Germinal center (tissue), 1 donor: ENCODE measurements around the gene UNC13C.
"Not testable (repeated sequence)": the region's sequence is repeated elsewhere in the genome, so short reads cannot be mapped to it uniquely, and the experiment has no call there.

Experiments
- DNase-seq: peaks from one replicate; pipeline ENCODE4 v3.0.0; 2012; ENCODE audit warnings: mixed read lengths, low spot score

The UNC13C gene

DNA sequence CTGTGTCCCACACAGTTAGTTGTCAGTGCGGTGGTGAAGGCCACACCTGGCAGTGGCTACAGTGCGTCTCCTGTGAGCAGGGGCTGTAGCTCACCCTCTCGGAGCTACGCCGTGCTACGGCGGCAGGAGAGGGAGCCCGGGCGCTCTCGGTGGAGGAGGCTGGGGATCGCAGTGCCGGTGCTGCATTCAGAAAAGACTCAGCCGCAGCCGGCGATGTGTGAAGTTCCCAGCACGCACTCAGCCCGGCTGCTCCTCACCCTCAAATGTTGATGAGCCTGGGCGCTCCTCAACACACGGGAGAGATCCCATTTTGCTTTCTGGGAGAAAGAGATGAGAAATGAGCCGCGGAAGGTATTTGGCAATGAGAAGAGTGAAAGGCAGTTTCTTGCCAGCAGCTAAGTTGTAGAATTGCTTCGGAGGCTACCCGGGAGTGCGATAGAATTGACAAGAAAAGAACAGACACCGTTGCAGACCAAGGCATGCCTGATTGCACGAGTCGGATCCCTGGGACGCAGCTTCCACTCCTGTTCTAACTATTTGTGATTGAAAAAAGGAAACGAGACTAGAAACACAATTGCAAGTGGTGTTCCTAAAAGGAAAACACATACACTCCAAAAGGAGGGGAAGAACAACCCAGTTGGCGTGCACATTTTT, at the start of gene UNC13C:
Gene UNC13C (plus strand): TSS at position 189 of the 654 bp plus-strand sequence. CDS start 34,463 bp downstream, outside the sequence.
- DNase-seq: no peak

GRCh38 chr15:53936137-53936536, 42.1 kb upstream of the UNC13C start:
- no peak for DNase-seq

DNA sequence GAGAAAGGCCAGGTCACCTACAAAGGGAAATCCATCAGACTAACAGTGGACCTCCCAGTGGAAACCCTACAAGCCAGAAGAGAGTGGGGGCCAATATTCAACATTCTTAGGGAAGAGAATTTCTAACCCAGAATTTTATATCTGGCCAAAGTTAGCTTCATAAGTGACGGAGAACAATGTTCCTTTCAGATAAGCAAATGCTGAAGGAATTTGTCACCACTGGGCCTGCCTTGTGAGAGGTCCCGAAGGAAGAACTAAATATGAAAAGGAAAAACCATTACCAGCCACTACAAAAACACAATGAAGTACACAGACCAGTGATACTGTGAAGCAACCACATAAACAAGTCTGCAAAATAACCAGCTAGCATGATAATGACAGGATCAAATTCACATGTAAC, 40.6 kb upstream of the UNC13C start:
- not testable (repeated sequence) for DNase-seq

- no peak for DNase-seq
Measured at GRCh38 chr15:53950572-53950971, 27.7 kb upstream of the UNC13C start.

GRCh38 chr15:53955396-53955795, 22.8 kb upstream of the UNC13C start:
- no peak for DNase-seq

DNA sequence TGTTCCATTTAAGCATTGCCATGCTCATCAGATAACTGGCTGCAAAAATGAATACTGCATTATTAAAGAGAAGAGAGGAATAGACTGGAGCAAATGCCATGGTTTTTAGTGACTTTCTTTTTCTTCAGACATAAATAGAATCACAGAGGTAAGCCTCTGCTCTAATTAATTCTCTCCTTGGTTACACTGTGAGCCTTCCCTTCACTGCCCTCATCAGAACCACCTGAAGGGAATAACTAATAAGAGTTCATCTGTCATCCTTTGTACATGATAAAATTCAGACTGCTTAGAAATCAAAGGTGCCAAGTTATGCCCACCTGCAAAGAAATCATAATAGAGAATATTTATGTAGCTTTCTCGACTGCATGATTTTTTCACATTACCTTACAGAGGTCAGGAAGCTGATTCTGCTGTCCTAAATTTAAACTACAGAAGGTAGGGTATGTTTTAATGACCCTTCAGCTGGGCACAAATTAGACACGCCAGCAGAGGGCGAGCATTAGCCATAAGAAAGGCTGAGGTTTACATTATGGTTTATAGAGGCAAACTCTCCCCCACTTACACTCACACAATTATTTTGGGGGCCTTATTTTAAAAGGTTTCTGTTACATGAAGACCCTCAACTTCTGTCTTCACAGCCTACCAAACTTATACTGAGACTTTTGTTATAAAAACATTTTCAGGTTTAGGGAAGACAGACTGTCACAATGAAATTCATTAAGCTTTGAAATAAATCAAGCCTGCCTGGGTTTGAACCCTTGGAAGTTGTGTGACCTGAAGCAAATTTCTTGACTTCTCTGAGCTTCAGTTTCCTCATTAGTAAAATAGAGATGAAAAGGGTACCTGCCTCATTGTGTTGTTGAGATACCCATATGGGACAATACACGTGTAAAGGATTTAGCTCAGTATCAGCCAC, 15.3 kb upstream of the UNC13C start:
- DNase-seq: no peak

GRCh38 chr15:53963801-53964200, 14.4 kb upstream of the UNC13C start:
- DNase-seq: no peak

- no peak for DNase-seq
Measured at GRCh38 chr15:53974121-53974520, 4.1 kb upstream of the UNC13C start.

DNA sequence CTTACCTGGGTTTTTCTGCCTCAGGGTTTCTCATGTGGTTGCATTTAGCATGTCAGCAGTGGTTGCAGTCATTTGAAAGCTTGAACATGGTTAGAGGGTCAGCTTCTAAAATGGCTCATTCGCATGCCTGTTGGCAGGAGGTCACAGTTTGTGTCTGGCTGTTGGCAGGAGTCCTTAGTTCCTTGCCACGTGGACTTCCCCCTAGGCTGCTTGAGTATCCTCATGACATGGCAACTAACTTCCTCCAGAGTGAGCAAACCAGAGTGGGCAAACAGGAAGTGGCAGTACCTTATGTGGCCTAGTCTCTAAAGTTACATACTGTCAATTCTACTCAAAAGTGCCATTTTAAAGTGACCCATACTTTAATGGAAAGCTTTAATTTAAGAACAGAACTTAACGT, 3.4 kb upstream of the UNC13C start:
- no peak for DNase-seq

DNA sequence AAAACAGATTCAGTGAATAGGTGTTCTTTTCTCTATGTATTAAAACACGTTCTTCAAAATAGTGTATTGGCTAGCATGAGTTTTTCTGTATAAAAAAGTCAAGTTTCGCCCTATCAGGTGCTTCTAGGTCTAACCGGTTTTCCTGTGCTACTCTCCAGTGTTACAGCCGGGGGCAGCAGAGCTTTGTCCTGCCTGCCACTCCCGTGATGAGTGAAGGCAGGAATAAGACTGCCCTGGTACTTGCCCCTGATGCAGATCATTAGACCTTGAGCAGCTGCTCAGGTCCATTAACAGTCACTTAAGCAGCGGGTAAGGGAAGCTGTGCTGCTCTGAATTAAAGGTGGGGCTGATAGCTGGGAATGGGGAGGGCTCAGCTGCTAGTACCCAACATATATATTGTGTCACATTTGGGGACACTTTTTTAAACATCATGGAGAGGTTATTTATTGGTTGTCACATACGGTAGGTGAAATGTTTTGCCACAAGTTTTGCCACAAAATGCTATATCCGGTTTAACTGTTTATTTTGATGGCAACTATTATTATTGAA, 1.3 kb upstream of the UNC13C start:
- no peak for DNase-seq

GRCh38 chr15:53979051-53979788, 979 bp downstream of the UNC13C start:
- no peak for DNase-seq

DNA sequence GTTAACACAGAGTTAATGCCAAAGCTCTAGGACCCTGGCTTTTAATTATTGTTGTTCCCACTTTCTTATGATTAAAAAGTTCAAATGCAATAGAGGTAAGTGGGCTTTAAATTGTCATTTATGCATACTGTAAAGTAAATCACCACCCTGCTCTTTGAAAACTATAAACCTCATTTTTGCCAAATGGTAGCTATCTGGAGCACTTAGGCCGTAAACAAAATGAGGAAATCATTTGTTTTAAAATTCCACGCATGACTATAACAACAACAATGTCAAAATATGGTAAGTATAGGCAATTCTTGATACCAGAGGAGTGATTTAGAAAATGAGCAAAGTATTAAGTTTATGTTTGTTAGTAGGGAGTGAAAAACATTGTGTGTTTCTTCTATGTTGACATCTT, 1.8 kb downstream of the UNC13C start:
- no peak for DNase-seq

GRCh38 chr15:53982071-53982680, 3.9 kb downstream of the UNC13C start:
- DNase-seq: no peak

DNA sequence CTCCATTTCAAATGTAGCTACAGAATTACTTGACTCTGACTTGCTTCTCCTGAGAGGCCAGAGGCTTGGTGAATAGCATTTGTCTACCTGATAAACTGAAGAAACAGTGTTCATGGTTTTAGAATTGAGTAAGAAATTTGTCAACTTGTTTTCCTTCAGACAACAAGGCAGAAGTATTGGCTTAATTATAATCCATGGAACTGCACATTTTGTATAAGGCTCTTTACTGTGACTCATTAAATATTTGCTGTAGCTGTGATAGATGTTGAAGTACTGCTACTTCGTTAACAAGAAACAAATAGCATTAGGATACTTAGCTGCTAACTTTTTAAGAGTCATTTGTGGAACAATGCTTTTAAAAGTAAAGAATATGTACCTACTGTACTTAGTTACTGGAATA, 4.6 kb downstream of the UNC13C start:
- no peak for DNase-seq

DNA sequence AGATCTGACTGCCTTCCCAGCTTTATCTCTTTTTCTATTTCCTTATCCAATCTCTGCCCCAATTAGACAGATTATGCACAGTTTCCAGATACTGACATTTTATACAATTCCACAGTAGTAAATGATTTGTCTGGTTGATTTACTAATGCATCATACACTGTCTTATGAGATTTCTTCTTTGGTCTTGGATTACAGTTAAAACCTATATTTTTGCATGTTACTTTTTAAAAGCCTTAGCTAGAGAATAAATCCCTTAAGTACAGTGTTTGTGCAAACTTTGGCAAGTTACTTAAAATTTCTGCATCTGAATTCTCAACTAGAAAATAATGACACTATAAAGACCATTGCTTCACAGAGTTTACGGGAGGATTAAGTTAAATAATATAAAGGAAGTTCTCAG, 6.0 kb downstream of the UNC13C start:
- no peak for DNase-seq

DNA sequence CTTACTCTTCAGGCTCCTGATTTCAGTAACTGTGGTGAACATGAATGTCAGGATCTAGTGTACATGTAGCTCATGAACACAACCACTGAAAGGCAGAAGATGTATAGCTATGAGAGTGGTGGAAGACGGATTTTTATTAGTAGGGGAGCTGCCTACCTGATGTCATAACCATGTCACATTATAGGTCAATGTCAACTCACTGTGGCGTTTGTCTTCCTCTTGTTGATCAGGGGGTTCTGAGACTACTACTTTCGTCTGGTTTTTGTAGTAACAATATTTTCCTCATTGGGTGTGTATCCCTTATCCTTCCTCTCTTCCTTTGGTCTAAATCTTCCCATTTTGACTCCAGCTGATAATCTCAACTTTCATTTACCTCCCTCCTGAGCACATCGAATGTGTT, 7.3 kb downstream of the UNC13C start:
- DNase-seq: no peak

DNA sequence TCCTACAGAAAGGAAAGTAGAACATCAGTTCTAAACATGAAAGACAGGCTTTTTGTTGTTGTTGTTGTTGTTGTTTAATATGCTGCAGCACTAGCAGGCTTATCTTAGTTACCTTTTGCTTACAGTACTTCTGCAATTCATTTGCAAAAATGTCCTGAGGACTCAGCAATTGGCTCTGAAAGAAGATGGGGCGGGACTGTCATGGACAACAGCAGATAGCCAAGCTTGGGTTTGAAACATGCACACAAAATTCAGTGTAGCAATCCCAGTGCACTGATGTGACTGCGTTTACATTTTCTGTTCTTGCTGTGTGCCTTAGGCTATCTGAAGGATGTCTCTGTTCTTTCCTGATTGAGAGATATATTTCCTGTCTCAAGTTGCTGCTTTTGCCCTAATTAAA, 9.2 kb downstream of the UNC13C start:
- no peak for DNase-seq

DNA sequence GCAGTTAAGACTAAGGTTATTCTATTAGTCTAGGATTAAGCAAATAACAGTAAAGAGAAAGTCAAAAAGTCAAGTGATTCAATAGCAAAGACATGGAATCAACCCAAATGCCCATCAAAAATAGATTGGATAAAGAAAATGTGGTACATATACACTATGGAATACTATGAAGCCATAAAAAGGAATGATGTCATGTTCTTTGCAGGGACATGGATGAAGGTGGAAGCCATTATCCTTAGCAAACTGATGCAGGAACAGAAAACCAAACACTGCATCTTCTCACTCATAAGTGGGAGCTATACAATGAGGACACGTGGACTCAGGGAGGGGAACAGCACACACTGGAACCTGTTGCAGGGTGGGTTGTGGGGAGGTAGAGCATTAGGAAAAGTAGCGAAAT, 29.0 kb downstream of the UNC13C start:
- no peak for DNase-seq

DNA sequence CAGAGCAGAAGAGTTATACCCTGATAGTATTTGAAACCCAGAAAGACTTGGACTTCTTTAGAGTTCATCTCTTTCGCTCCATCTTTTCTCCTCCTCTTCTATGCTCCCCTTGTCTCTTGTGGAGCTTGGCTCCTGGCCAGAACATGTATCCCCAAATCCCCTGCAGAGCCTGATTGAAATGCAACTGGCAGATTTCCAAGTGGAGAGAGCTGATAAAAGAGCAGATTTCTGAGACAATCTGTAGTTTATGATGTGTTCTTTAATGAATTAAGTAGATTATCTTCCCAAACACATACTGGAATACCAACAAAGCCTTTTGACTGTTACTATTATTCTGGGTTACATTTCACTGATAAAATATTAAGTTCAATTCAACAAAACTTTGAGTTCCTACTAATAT, 33.4 kb downstream of the UNC13C start:
- no peak for DNase-seq

DNA sequence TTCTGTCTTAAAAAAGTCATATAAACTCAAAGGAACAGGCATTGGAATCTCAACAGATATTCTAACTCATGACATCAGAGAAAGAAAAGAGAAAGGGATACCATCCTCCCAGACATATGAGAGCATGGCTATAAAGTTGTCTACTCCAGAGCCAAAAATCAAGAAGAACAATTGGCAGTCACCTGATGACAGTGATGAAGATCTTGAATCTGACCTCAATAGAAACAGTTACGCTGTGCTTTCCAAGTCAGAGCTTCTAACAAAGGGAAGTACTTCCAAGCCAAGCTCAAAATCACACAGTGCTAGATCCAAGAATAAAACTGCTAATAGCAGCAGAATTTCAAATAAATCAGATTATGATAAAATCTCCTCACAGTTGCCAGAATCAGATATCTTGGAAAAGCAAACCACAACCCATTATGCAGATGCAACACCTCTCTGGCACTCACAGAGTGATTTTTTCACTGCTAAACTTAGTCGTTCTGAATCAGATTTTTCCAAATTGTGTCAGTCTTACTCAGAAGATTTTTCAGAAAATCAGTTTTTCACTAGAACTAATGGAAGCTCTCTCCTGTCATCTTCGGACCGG, 35.9 kb downstream of the UNC13C start:
- no peak for DNase-seq

DNA sequence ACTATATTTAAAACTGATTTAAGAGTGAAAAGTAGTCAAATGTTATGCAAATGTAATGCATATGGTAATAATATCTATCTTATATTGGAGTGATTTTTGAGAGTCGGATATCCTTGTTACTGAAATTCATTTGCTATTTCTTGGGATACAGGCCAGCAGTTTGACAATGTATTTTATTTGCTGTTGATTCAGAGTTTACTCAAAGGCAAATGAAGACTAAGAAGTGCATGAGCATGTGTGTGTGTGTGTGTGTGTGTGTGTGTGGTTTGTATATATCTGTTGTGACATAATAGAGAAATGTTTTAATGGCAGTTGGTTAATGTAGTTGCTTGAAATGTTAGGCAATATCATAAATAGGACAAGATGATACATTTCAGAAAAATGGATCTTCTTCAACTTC, 39.0 kb downstream of the UNC13C start:
- no peak for DNase-seq

DNA sequence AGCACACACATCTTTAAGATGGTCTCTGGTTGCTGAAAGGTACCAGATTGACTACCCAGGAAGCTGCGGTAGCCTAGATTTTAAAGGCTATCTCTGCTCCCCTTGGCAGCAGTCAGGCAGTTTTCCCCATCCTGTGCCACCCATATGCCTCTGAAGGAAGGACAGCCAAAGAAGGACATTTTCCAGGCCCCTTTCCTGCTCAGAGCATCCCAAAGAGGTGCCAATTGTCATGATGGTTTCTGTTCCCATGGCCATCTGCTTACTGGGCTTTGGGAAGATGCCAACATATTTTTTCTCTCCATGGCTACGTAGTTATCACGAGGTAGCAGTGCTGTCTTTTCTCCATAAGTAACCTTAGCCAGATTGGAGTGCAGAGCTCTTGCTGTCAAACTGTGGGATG, 39.7 kb downstream of the UNC13C start:
- no peak for DNase-seq
